Spleen (tissue), 13 donors: ENCODE data around the gene TRIM7. TPM values are rescaled to one million over a fixed set of nuclear protein-coding genes. Genes with fewer than 3 reads are reported as not detected.
A peak's percentile ranks its signal among the peaks of the same experiment; 100 is the strongest.

Source experiments
- DNase-seq: peaks from one replicate; pipeline ENCODE4 v3.0.0-alpha.2; 2020
- H3K27ac ChIP-seq, 8 donors: fragments of 200-600 bp; sonication (generic) in 7 of 8; 1 replicate in 4 of 8; 2 replicates in 4 of 8; pipeline versions ENCODE4 v1.5.0 to v1.8.0; 2016 to 2021; ENCODE audit warnings: inconsistent platforms in 4 of 8, mild to moderate bottlenecking in 4 of 8, moderate library complexity in 1 of 8
- H3K27me3 ChIP-seq, 7 donors: fragments of 200-600 bp; sonication (generic) in 6 of 7; replicated peaks in 1 of 7; 1 replicate in 4 of 7; 2 replicates in 3 of 7; pipeline versions ENCODE4 v1.5.0 to v1.8.0; 2016 to 2021; ENCODE audit warnings: inconsistent platforms in 3 of 7, mild to moderate bottlenecking in 1 of 7
- H3K36me3 ChIP-seq, 6 donors: fragments of 200-600 bp; sonication (generic) in 5 of 6; 1 replicate in 4 of 6; 2 replicates in 2 of 6; pipeline versions ENCODE4 v1.5.0 to v1.8.0; 2016 to 2021; ENCODE audit warnings: inconsistent platforms in 2 of 6
- H3K4me1 ChIP-seq, 6 donors: fragments of 200-600 bp; sonication (generic) in 5 of 6; 1 replicate in 3 of 6; 2 replicates in 3 of 6; pipeline versions ENCODE4 v1.5.0 to v1.8.0; 2016 to 2021; ENCODE audit warnings: inconsistent platforms in 3 of 6
- H3K4me3 ChIP-seq, 8 donors: fragments of 200-600 bp; sonication (generic) in 7 of 8; 1 replicate in 4 of 8; 2 replicates in 4 of 8; pipeline versions ENCODE4 v1.5.0 to v1.8.0; 2016 to 2021; ENCODE audit warnings: inconsistent platforms in 4 of 8, mild to moderate bottlenecking in 4 of 8, moderate library complexity in 2 of 8
- H3K9me3 ChIP-seq, 8 donors: fragments of 200-600 bp; sonication (generic) in 7 of 8; 1 replicate in 4 of 8; 2 replicates in 4 of 8; pipeline versions ENCODE4 v1.5.0 to v1.8.0; 2016 to 2021; ENCODE audit warnings: inconsistent platforms in 4 of 8
- CTCF ChIP-seq, 11 experiments: fragments of 200-600 bp in 7 of 11; fragments of 450-650 bp in 4 of 11; sonication (generic) in 4 of 11; IDR thresholded peaks in 8 of 11; conservative IDR thresholded peaks in 3 of 11; 1 replicate in 7 of 11; 2 replicates in 4 of 11; pipeline versions ENCODE4 v1.4.0 to v1.8.0; 2016 to 2021; ENCODE audit warnings: antibody characterized with exemption in 11 of 11, inconsistent platforms in 4 of 11, mild to moderate bottlenecking in 1 of 11
- POLR2A ChIP-seq, 3 donors: fragments of 450-650 bp; IDR thresholded peaks; one replicate each; pipeline ENCODE4 v1.5.1; 2017; ENCODE audit warnings: antibody characterized with exemption in 3 of 3, mild to moderate bottlenecking in 1 of 3
- POLR2AphosphoS5 ChIP-seq, 3 donors: sonication (generic); formaldehyde crosslinking; IDR thresholded peaks; one replicate each; pipeline ENCODE4 v1.5.1; 2017; ENCODE audit warnings: antibody characterized with exemption in 3 of 3
- WGBS, 5 donors: extraction: QIAGEN DNeasy Blood & Tissue Kit in 3 of 5; methylation state at CpG; one replicate each; pipeline versions ENCODE4 v1.1.5 to v1.1.7; 2013 to 2018; 5-methylcytosine and 5-hydroxymethylcytosine counted together
- intact Hi-C: fragments of 100-400 bp; cut with DNase I; formaldehyde crosslinking; loops from one replicate; pipeline ENCODE4 v1.15.0; 2023; ENCODE audit warnings: low total_unique reads
- long read RNA-seq, 2 donors: transcript quantifications; one replicate each; lab custom pipeline, GENCODE V29; 2026
- polyA plus RNA-seq, 3 donors: library from polyadenylated mRNA; stranded (reverse); fragments of 200-250 nt; gene quantifications; one replicate each; pipeline ENCODE4 v1.2.1, GENCODE V29; 2013
- total RNA-seq, 7 donors: library from RNA; depleted of rRNA in 3 of 7; stranded (reverse); fragments of >200 nt in 3 of 7; fragmentation: NEBNext Ultra II Directional in 4 of 7; extraction: Animal tissue kit (Norgen Biotek cat#: 25700) in 4 of 7; gene quantifications; one replicate each; pipeline versions ENCODE4 v1.1.0 to v1.2.1, GENCODE V29; 2016 to 2021
- donor health status: healthy with polysubstance abuse.
- donor health status: DM: no; HTN: no; CAD: no; lungs with moderate emphysema.
- donor health status: DM: no; HTN: no; CAD: no.
- donor health status: Bipolar disorder and iron deficiency.
- donor health status: healthy.
- donor health status: DM: no; HTN: no; CAD: no.
- donor health status: DM: yes; HTN: yes; CAD: no.

Gene TRIM7
- total RNA-seq (1 to 10 TPM in 6 of 7 donors, under 1 TPM in 1; 0.81 to 3.9 (median 1.9) TPM), polyA plus RNA-seq (1 to 10 TPM; 1.0 to 1.3 (median 1.2) TPM)
- long read RNA-seq, donor 1, result 0 reads
- long read RNA-seq, donor 2, result 0 reads

- Histone ChIP-seq H3K27me3 (peaks cover 0 to 40% (median 11%) of the 10 kb centered on the region in 7 donors), H3K9me3 (peaks cover 0 to 10% (median 0%) of the 10 kb centered on the region in 8 donors), H3K4me3 (peak within 1 kb of the TSS; percentile 58 to 89 (median 68)), H3K27ac (peak within 1 kb of the TSS in 5 of 8 donors; percentile 33 to 83 (median 71)), H3K36me3 (no peaks in the 10 kb centered on the region), H3K4me1 (peaks cover 17 to 56% (median 48%) of the 10 kb centered on the region in 6 donors)
- TF ChIP-seq CTCF (IDR thresholded peaks at IDR 0.05 in 8 of 11, conservative IDR thresholded peaks at IDR 0.05 in 3 of 11) (no peak), POLR2AphosphoS5 (IDR thresholded peaks at IDR 0.05) (peak in 2 of 3 donors; percentile 33 to 39), POLR2A (IDR thresholded peaks at IDR 0.05) (no peak)
- peak; percentile 86 for DNase-seq
- intact Hi-C loops, result no loop called here
- WGBS, 5 donors, result 2% methylated on average over 25 to 94 of the region's 94 CpGs
These were observed at the start of gene TRIM7 for GRCh38 chr5:181204826-181205760. TRIM7 (minus strand) TSS chr5:181205196; CDS start chr5:181205110, 86 bp downstream.

GRCh38 chr5:181248277-181248676 is 43.3 kb upstream of the TRIM7 start:
- TF ChIP-seq POLR2AphosphoS5 (IDR thresholded peaks at IDR 0.05), result no peak
- TF ChIP-seq CTCF (IDR thresholded peaks at IDR 0.05 in 8 of 11, conservative IDR thresholded peaks at IDR 0.05 in 3 of 11), result no peak
- TF ChIP-seq POLR2A (IDR thresholded peaks at IDR 0.05), result no peak
- DNase-seq, result no peak
- intact Hi-C loops, result no loop called here
- WGBS, 5 donors, result 74 to 86% (median 80%) methylated on average over 4 of the region's 4 CpGs
- H3K27me3 ChIP-seq, result no peaks in the 10 kb centered on the region
- H3K36me3 ChIP-seq, result peaks cover 0 to 45% (median 5%) of the 10 kb centered on the region in 6 donors
- H3K4me1 ChIP-seq, result peaks cover 26 to 91% (median 81%) of the 10 kb centered on the region in 6 donors
- peak overlapping the region in 5 of 8 donors; percentile 66 to 96 (median 78) for H3K4me3 ChIP-seq
- peak overlapping the region in 7 of 8 donors; percentile 28 to 98 (median 95) for H3K27ac ChIP-seq
- H3K9me3 ChIP-seq, result no peaks in the 10 kb centered on the region

- WGBS, 5 donors, result 0 to 1% (median 0%) methylated on average over 46 to 55 of the region's 55 CpGs
- peaks cover 0 to 39% (median 8%) of the 10 kb centered on the region in 6 donors for H3K36me3 ChIP-seq
These were observed 41.5 kb upstream of the TRIM7 start for GRCh38 chr5:181246276-181247049.

More at GRCh38 chr5:181246276-181247049, 41.5 kb upstream of the TRIM7 start:
- intact Hi-C loops, result no loop called here
- no peaks in the 10 kb centered on the region for H3K9me3 ChIP-seq
- peak; percentile 95 for DNase-seq
- H3K27me3 ChIP-seq, result no peaks in the 10 kb centered on the region
- TF ChIP-seq CTCF (IDR thresholded peaks at IDR 0.05 in 8 of 11, conservative IDR thresholded peaks at IDR 0.05 in 3 of 11), result peak in 3 of 11 experiments; percentile 10 to 45 (median 36)
- peak; percentile 91 to 92 (median 91) for TF ChIP-seq POLR2AphosphoS5 (IDR thresholded peaks at IDR 0.05)
- TF ChIP-seq POLR2A (IDR thresholded peaks at IDR 0.05), result peak in 1 of 3 donors; percentile 35
- H3K4me1 ChIP-seq, result peaks cover 39 to 90% (median 85%) of the 10 kb centered on the region in 6 donors
- H3K27ac ChIP-seq, result peak overlapping the region; percentile 87 to 98 (median 94)
- H3K4me3 ChIP-seq, result peak overlapping the region; percentile 66 to 96 (median 78)
